ENCODE results near the gene KRT17. TPM values are rescaled to one million over a fixed set of nuclear protein-coding genes. Genes with fewer than 3 reads are reported as not detected.
"Not testable (repeated sequence)": the region's sequence is repeated elsewhere in the genome, so short reads cannot be mapped to it uniquely, and the experiment has no call there.

Gene KRT17
- total RNA-seq, 1 experiment from 2014 or later, result 286 TPM

- peak; percentile 37 for DNase-seq (ENCODE audit: low spot score)
Observed at GRCh38 chr17:41654678-41655607, 30.6 kb upstream of the KRT17 start.

GRCh38 chr17:41653892-41654677, 29.7 kb upstream of the KRT17 start:
- peak; percentile 98 for DNase-seq (ENCODE audit: low spot score)

- peak; percentile 22 for DNase-seq (ENCODE audit: low spot score)
Observed at GRCh38 chr17:41653421-41653820, 29.0 kb upstream of the KRT17 start.

GRCh38 chr17:41652461-41652970, 28.1 kb upstream of the KRT17 start:
- peak; percentile 38 for DNase-seq (ENCODE audit: low spot score)

- peak; percentile 93 for DNase-seq (ENCODE audit: low spot score)
Observed at GRCh38 chr17:41651625-41652460, 27.5 kb upstream of the KRT17 start.

GRCh38 chr17:41650794-41651624, 26.6 kb upstream of the KRT17 start:
- no peak for DNase-seq (ENCODE audit: low spot score)

- DNase-seq (ENCODE audit: low spot score), result no peak
Observed at GRCh38 chr17:41649923-41650519, 25.6 kb upstream of the KRT17 start.

GRCh38 chr17:41648411-41649195, 24.2 kb upstream of the KRT17 start:
- DNase-seq (ENCODE audit: low spot score), result peak; percentile 91

- peak; percentile 89 for DNase-seq (ENCODE audit: low spot score)
Observed at GRCh38 chr17:41647940-41648410, 23.6 kb upstream of the KRT17 start.

- DNase-seq (ENCODE audit: low spot score), result no peak
Observed at GRCh38 chr17:41647038-41647813, 22.9 kb upstream of the KRT17 start.

GRCh38 chr17:41642252-41643156, 18.1 kb upstream of the KRT17 start:
- DNase-seq (ENCODE audit: low spot score), result no peak

GRCh38 chr17:41640596-41640995, 16.2 kb upstream of the KRT17 start:
- DNase-seq (ENCODE audit: low spot score), result not testable (repeated sequence)

GRCh38 chr17:41639492-41640473, 15.4 kb upstream of the KRT17 start:
- DNase-seq (ENCODE audit: low spot score), result no peak

- no peak for DNase-seq (ENCODE audit: low spot score)
Observed at GRCh38 chr17:41638941-41639340, 14.6 kb upstream of the KRT17 start.

- DNase-seq (ENCODE audit: low spot score), result no peak
Observed at GRCh38 chr17:41638194-41638593, 13.8 kb upstream of the KRT17 start.

- no peak for DNase-seq (ENCODE audit: low spot score)
Observed at GRCh38 chr17:41636652-41637051, 12.3 kb upstream of the KRT17 start.

All from HT-29 (cell line).